HG03520 (cell line): ENCODE data around the gene FAM76A.
A peak's percentile ranks its signal among the peaks of the same experiment; 100 is the strongest.

Source experiments
- ATAC-seq: cut with Tn5 transposase; IDR thresholded peaks from one replicate; pipeline ENCODE4 v1.9.1; 2021; ENCODE audit warnings: mild to moderate bottlenecking, moderate library complexity; ENCODE audit not compliant: unreplicated experiment

The FAM76A gene

DNA sequence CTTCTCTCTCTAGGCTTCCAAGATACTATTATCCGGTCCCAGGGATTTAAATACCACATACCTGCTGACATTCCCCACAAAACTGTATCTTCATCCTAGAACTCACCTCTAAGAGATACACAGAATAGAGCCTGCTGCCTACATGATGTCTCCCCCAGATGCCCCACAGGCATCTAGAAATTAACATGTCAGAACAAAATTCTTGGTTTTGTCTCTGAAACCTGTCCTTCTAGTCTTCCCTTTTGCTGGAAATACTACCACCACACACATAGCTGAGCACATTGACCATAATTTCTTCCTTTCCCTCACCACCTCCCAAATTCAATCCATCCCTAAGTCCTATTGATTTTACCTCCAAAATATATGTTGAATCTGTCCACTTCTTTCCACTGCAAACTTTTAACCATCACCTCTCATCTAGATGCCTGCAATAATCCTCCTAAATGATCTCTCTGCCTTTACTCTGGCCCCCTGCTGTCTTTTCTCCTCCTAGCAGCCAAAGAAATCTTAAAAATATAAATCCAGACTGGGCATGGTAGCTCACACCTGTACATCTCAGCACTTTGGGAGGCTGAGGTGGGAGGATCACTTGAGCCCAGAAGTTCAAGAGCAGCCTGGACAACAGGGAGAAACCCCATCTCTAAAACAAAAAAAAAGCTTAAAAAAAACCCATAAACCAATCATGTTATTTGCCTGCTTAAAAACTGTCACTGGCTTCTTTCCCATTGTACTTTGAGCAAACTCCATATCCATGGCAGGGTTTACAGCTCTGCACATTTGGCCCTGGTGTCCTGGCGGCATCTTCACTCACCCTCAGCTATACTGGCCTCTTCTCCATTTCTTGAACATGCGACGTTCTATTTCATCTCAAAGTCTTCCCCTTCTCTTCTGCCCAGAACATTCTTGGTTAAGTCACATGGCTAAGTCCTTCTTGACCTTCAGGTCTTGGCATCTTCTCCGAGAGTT, 6.2 kb upstream of the FAM76A start:
- no peak for ATAC-seq

- no peak for ATAC-seq
Observed at GRCh38 chr1:27724961-27725373, 794 bp upstream of the FAM76A start.

GRCh38 chr1:27726173-27727044, 648 bp downstream of the FAM76A start:
- ATAC-seq, result peak; percentile 29

DNA sequence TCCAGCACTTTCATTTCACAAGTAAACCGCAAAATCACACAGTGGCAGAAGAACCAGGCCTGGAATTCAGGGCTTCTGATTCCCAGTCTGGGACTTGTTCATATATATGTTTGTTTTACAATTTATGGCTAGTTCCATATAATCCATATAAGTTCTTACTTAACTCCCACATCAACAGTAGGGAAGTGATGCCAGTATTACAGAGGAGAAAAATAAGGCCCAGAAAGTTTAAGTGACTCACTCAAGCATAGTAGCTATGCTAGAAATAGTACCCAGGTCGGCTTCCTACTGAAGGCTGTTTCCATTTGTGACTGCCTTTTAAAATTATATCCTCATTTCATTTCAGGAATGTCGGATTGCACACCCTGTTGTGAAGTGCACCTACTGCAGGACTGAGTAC, 1.4 kb downstream of the FAM76A start:
- ATAC-seq, result no peak

DNA sequence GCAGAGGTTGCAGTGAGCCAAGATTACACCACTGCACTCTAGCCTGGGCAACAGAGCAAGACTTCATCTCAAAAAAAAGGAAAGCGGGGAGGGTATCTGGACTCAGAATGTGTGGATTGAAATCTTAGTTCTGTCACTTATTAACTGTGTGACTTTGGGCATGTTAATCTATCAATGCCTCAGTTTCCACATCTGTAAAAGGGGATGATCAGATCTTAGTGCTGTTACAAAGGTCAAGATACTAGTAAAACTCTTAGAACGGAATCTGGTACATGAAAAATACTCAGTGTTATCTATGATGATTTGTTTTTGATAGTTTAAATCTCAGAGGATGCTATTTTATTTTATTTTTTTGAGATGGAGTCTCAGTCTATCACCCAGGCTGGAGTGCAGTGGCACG, 10.5 kb downstream of the FAM76A start:
- ATAC-seq, result no peak

DNA sequence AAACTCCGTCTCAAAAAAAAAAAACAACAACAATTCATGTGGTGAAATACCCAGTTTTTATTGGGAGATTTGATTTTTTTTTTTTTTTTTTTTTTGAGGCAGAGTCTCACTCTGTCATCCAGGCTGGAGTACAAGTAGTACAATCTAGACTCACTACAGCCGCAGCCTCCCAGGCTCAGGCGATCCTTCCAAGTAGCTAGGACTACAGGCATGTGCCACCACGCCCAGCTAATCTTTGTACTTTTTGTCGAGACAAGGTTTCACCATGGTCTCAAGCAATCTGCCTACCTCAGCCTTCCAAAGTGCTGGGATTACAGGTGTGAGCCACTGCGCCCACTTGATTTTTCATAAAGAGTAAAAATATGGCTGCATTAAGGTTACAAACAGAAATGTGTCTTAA, 15.4 kb downstream of the FAM76A start:
- ATAC-seq, result no peak

- no peak for ATAC-seq
Observed at GRCh38 chr1:27744556-27744955, 18.8 kb downstream of the FAM76A start.

- ATAC-seq, result no peak
Observed at GRCh38 chr1:27745466-27745865, 19.7 kb downstream of the FAM76A start.

DNA sequence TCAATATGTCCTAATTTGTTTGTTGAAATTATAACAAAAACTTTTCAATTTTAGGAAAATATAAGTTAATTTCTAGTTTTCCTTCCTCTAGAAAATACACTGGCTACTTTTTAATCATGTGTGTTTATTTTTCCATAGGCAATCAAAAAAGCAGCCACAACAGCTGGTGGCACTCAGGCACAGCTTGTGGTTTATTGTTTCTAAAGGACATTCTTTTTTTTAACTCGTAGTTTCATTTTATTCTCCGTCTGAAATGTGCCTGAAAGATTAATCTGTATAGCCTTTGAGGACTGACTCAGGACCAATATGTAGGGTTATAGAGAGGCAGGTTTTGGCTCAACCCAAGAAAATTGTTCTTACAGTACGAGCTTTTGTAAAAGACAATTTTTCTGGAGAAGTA, 26.6 kb downstream of the FAM76A start:
- no peak for ATAC-seq

- ATAC-seq, result no peak
Observed at GRCh38 chr1:27755286-27755685, 29.5 kb downstream of the FAM76A start.

DNA sequence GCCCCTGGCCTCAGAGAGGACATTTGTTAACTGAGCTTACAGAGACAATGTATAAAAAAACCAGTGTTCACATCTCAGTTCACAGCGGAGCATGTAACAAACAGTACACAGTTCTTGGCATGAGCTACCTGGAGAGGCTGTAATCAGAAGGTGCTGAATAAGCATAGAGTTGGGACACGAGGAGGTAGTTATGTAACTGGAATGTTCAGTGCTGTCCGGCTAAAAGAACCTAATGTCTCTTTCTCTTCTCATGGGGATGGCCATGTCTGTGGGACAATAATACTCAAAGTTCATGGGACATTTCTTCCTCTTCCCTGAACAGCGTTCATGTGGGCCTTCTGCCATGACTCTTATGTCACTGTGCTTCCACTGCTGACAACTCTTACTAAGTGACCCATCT, 30.1 kb downstream of the FAM76A start:
- no peak for ATAC-seq

GRCh38 chr1:27759236-27759635, 33.5 kb downstream of the FAM76A start:
- no peak for ATAC-seq

DNA sequence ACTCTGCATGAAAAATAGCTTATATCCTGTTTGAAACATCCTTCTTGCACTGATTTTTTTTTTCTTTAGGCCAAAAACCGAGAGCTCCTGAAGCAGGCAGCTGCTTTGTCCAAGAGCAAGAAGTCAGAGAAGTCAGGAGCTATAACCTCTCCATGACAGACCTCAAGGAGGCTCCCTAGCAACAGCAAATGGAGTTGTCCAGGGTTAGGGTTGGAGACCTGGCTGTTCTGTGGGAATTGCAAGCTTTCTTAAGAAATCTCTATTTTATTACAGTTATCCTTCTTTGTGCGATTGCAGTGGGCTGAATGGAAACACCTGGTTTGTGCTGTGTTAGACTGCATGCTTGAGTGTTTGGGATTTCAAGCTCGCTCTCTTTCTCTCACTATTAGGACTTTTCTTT, 34.7 kb downstream of the FAM76A start:
- no peak for ATAC-seq

DNA sequence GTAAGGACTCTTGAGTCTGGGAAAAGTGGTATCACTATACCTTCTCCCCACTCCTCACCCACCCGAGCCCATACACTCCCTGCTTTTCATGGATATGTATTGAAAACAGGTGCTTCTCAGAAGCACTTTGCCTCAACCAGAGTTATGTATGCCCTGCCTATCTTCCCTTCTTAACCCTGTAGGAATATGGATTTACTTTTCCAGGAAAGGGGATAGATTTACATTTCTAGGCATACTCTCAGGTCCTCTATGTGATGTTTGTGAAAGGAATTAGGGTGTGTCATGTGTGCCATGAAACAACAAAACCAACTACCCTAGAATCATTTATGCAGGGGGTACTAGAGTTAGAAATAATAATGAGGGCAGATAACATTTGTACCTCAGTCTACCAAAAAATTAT, 36.3 kb downstream of the FAM76A start:
- no peak for ATAC-seq

DNA sequence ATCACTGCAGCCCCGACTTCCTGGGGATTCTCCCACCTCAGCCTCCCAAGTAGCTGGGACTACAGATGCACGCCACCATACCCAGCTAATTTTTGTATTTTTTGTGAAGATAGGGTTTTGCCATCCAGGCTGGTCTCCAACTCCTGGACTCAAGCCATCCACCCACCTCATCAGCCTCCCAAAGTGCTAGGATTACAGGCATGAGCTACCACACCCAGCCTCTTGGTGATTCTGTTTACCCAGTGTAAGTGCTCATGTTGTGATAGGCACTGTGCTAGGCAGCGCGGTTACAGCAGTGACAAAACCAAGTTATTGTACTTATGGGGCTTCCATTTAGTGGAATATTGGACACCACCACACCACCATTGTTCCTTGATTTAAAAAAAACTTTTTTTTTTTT, 37.6 kb downstream of the FAM76A start:
- no peak for ATAC-seq

GRCh38 chr1:27770293-27770830, 44.6 kb downstream of the FAM76A start:
- ATAC-seq, result no peak

- ATAC-seq, result no peak
Observed at GRCh38 chr1:27772036-27772931, 46.5 kb downstream of the FAM76A start.

- ATAC-seq, result peak; percentile 96
Observed at GRCh38 chr1:27772932-27773825, 47.4 kb downstream of the FAM76A start, which contains the start of gene STX12. STX12 (plus strand) TSS chr1:27773219; CDS start chr1:27773308, 89 bp downstream.

- ATAC-seq, result no peak
Observed at GRCh38 chr1:27773826-27774445, 48.2 kb downstream of the FAM76A start.
